ENCODE data around the gene ARID5B.

ARID5B gene

DNA sequence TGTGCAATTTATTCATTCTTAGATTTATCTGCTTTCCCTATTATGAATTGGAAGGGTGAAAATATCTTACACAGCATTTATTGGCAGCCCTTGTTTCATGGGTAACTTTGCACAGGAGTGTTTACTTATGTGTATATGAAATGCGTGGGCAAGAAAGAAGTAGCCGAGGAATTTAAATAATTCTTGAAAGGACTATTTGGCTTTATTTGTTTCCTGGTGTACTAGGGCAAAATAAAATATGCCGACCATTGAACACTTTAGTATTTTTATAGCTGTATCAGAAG lies 93.7 kb downstream of the ARID5B start:
- Histone ChIP-seq H3K36me3 (ENCODE audit: control insufficient read depth, insufficient read depth, low read length, severe bottlenecking) (peaks cover 9% of the 10 kb centered on the region), H3K4me1 (ENCODE audit: control insufficient read depth, insufficient read depth, low read length) (peaks cover 49% of the 10 kb centered on the region), H3K4me3 (ENCODE audit: low read length) (no peak overlapping the region), H3K9me3 (ENCODE audit: control insufficient read depth, low read length) (no peaks in the 10 kb centered on the region), H3K27me3 (replicated peaks; ENCODE audit: control insufficient read depth, insufficient read depth, low read length) (no peaks in the 10 kb centered on the region), H3K9ac (ENCODE audit: low read length) (peak overlapping the region; percentile 4)
- DNase-seq (ENCODE audit: low read depth), result no peak

DNA sequence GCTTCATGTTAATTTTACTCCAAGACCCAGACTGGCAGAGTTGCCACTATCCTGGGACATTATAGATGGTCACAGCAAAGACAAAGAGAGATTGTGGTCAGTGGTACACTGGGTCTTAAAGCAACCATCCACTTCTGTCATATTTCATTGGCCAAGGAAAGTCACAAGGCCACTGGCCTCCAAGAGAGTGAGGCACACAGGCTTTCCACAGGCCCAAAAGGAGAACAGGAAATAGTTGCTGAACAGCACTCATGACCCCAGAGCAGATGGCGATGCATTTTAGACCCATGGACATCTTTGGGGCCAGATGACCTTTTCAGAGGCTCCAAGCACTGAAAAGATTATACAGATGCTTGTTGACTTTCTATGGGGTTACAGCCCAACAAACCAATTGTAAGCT lies 97.4 kb downstream of the ARID5B start:
- H3K4me3 ChIP-seq (ENCODE audit: low read length), result no peak overlapping the region

DNA sequence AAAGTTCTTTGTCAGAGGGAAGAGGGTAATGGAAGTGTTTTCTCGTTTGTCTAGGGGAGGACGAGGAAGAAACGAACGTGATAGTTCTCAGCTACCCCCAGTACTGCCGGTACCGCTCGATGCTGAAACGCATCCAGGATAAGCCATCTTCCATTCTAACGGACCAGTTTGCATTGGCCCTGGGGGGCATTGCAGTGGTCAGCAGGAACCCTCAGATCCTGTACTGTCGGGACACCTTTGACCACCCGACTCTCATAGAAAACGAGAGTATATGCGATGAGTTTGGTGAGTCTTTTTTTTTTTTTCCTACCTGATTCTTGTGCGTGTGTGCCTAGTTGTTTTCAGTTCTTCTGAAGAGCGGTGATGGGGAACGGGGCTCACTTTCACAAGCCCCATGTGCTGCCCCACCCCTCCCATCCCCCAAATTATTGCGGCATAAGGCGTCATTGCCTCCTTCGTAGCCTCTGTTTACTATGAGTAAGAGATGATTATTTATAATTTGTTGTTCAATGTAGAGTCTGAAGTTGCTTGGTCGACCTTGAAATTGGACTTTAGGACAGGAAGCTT lies 98.6 kb downstream of the ARID5B start:
- no peaks in the 10 kb centered on the region for H3K27me3 ChIP-seq (replicated peaks; ENCODE audit: control insufficient read depth, insufficient read depth, low read length)
- H3K4me3 ChIP-seq (ENCODE audit: low read length), result no peak overlapping the region
- no peak for DNase-seq (ENCODE audit: low read depth)
- H3K4me1 ChIP-seq (ENCODE audit: control insufficient read depth, insufficient read depth, low read length), result peaks cover 18% of the 10 kb centered on the region
- H3K9ac ChIP-seq (ENCODE audit: low read length), result no peak overlapping the region
- no peaks in the 10 kb centered on the region for H3K9me3 ChIP-seq (ENCODE audit: control insufficient read depth, low read length)
- peaks cover 20% of the 10 kb centered on the region for H3K36me3 ChIP-seq (ENCODE audit: control insufficient read depth, insufficient read depth, low read length, severe bottlenecking)

More for the DNA sequence above, 97.4 kb downstream of the ARID5B start:
- Histone ChIP-seq H3K9me3 (ENCODE audit: control insufficient read depth, low read length) (no peaks in the 10 kb centered on the region), H3K36me3 (ENCODE audit: control insufficient read depth, insufficient read depth, low read length, severe bottlenecking) (peaks cover 20% of the 10 kb centered on the region), H3K27me3 (replicated peaks; ENCODE audit: control insufficient read depth, insufficient read depth, low read length) (no peaks in the 10 kb centered on the region), H3K9ac (ENCODE audit: low read length) (no peak overlapping the region), H3K4me1 (ENCODE audit: control insufficient read depth, insufficient read depth, low read length) (peaks cover 21% of the 10 kb centered on the region)
- DNase-seq (ENCODE audit: low read depth), result no peak

DNA sequence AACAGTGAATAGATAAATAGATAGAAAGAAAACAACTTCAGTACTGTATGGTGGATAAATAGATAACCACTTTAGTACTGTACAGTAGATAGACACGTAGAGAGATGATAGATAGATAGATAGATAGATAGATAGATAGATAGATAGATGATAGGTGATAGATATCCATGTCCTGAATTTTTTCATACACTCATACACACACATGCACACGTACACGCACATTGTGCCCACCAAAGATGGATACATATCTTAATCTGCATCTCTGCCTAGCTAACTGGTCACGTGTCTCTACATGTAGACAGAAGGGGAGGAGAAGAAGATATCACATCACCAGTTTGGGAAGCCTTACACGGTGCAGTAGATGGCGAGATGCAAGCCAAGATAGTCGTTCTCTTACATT lies 99.2 kb downstream of the ARID5B start:
- Histone ChIP-seq H3K36me3 (ENCODE audit: control insufficient read depth, insufficient read depth, low read length, severe bottlenecking) (peaks cover 20% of the 10 kb centered on the region), H3K27me3 (replicated peaks; ENCODE audit: control insufficient read depth, insufficient read depth, low read length) (no peaks in the 10 kb centered on the region), H3K9ac (ENCODE audit: low read length) (no peak overlapping the region), H3K9me3 (ENCODE audit: control insufficient read depth, low read length) (no peaks in the 10 kb centered on the region), H3K4me3 (ENCODE audit: low read length) (no peak overlapping the region), H3K4me1 (ENCODE audit: control insufficient read depth, insufficient read depth, low read length) (peaks cover 18% of the 10 kb centered on the region)
- no peak for DNase-seq (ENCODE audit: low read depth)

DNA sequence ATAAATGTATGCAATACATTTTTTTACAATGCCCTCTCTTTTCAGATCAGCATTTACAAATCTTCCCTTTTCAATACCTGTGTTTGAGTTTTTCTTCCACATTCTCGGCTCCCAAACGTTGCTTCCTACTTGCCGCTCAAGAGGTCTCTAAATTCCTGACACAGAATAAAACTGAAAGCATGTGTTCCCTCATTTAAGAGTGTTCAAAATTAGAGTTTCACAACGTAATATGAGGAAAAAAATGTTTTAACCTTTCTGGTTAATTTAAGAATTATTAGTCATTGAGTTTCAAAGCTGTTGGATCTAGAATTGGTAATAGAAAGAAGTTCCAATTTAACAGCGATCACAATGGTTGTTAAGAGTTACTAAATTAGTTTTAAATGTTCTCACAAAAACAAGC lies 100.4 kb downstream of the ARID5B start:
- H3K4me3 ChIP-seq (ENCODE audit: low read length), result no peak overlapping the region
- no peak for DNase-seq (ENCODE audit: low read depth)

DNA sequence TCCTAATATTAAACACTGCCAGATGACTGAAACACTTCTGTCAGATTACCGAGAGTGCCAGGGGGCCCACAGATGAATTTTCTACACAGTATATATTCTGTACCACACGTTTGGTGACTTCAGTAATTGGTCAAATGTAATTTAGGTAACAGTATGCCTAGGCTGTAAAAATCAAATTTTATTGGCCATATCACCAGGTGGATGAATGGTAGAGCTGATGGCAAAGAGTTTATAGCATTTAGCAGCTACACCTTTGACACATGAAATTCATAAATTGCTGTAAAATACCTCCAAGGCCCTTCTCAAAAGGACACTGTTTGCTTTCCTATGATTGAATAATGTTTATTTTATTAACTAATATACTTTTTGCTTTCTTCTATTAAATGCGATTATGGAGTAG lies 101.3 kb downstream of the ARID5B start:
- Histone ChIP-seq H3K9ac (ENCODE audit: low read length) (no peak overlapping the region), H3K27me3 (replicated peaks; ENCODE audit: control insufficient read depth, insufficient read depth, low read length) (no peaks in the 10 kb centered on the region), H3K4me1 (ENCODE audit: control insufficient read depth, insufficient read depth, low read length) (peaks cover 18% of the 10 kb centered on the region), H3K36me3 (ENCODE audit: control insufficient read depth, insufficient read depth, low read length, severe bottlenecking) (peaks cover 20% of the 10 kb centered on the region), H3K9me3 (ENCODE audit: control insufficient read depth, low read length) (no peaks in the 10 kb centered on the region), H3K4me3 (ENCODE audit: low read length) (no peak overlapping the region)
- DNase-seq (ENCODE audit: low read depth), result no peak

More for the DNA sequence above, 100.4 kb downstream of the ARID5B start:
- Histone ChIP-seq H3K4me1 (ENCODE audit: control insufficient read depth, insufficient read depth, low read length) (peaks cover 18% of the 10 kb centered on the region), H3K36me3 (ENCODE audit: control insufficient read depth, insufficient read depth, low read length, severe bottlenecking) (peaks cover 20% of the 10 kb centered on the region), H3K27me3 (replicated peaks; ENCODE audit: control insufficient read depth, insufficient read depth, low read length) (no peaks in the 10 kb centered on the region), H3K9me3 (ENCODE audit: control insufficient read depth, low read length) (no peaks in the 10 kb centered on the region), H3K9ac (ENCODE audit: low read length) (no peak overlapping the region)

DNA sequence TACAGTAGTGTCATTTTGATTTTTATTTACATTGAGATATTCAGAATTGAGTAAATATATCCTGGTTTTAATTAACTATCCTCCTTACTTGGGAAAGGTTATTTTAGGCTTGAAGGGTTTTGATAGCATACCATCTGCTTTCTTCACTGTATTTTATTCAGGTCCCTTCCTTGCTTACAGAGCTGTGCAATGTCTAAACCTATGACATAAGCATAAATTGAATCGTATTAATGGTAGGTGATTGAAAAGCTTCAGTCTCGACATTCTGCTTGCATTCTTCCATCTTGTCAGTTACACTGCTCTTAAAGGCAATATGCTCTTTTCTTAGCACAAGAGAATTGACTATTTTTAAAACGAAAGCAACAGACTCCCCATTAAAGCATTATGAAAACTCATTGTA lies 102.5 kb downstream of the ARID5B start:
- Histone ChIP-seq H3K9ac (ENCODE audit: low read length) (no peak overlapping the region), H3K4me3 (ENCODE audit: low read length) (no peak overlapping the region), H3K36me3 (ENCODE audit: control insufficient read depth, insufficient read depth, low read length, severe bottlenecking) (peaks cover 13% of the 10 kb centered on the region), H3K4me1 (ENCODE audit: control insufficient read depth, insufficient read depth, low read length) (peaks cover 20% of the 10 kb centered on the region), H3K27me3 (replicated peaks; ENCODE audit: control insufficient read depth, insufficient read depth, low read length) (no peaks in the 10 kb centered on the region), H3K9me3 (ENCODE audit: control insufficient read depth, low read length) (no peaks in the 10 kb centered on the region)
- DNase-seq (ENCODE audit: low read depth), result no peak

DNA sequence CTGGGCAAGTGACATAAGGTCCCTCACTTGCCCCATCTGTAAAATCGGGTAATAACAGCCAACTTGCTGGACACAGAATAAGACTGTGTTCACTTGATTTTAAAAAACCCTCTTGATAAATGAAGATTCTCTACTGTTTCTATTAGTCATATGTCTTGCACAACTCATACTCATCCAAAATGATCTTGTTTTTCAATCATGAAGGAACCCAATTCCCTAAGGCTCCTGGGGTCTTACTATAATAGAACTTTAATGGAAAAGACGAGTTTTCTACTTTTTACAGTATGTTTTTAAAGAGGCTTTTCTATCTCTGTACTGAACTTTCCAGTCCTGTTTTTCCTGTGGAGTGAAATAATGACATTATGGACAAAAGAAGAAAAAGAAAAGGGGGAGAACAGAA lies 103.8 kb downstream of the ARID5B start:
- no peaks in the 10 kb centered on the region for H3K27me3 ChIP-seq (replicated peaks; ENCODE audit: control insufficient read depth, insufficient read depth, low read length)
- peak overlapping the region; percentile 57 for H3K4me3 ChIP-seq (ENCODE audit: low read length)
- H3K9me3 ChIP-seq (ENCODE audit: control insufficient read depth, low read length), result no peaks in the 10 kb centered on the region
- peaks cover 32% of the 10 kb centered on the region for H3K4me1 ChIP-seq (ENCODE audit: control insufficient read depth, insufficient read depth, low read length)
- DNase-seq (ENCODE audit: low read depth), result peak; percentile 55
- H3K36me3 ChIP-seq (ENCODE audit: control insufficient read depth, insufficient read depth, low read length, severe bottlenecking), result peaks cover 10% of the 10 kb centered on the region
- peak overlapping the region; percentile 63 for H3K9ac ChIP-seq (ENCODE audit: low read length)

DNA sequence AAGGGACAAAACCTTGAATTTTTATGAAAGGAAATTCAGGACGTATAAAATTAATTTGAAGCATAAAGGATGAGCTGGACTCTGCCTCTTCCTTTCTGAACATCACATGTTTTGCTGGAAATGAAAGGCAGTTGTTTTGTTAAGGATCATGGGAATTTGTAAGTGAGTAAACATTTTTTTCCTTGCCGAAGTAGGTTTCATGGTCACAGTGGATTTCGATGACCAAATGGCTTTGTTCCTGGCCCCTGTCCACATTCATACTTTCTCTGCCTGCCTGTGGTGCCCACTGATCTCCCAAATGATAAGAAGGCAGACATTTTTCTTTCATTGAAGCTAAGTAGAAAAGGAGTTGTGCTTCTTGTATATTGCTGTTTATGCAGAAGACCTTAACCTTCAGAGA lies 104.2 kb downstream of the ARID5B start:
- Histone ChIP-seq H3K36me3 (ENCODE audit: control insufficient read depth, insufficient read depth, low read length, severe bottlenecking) (peaks cover 8% of the 10 kb centered on the region), H3K9me3 (ENCODE audit: control insufficient read depth, low read length) (no peaks in the 10 kb centered on the region), H3K4me3 (ENCODE audit: low read length) (peak overlapping the region; percentile 57), H3K9ac (ENCODE audit: low read length) (peak overlapping the region; percentile 63), H3K27me3 (replicated peaks; ENCODE audit: control insufficient read depth, insufficient read depth, low read length) (no peaks in the 10 kb centered on the region), H3K4me1 (ENCODE audit: control insufficient read depth, insufficient read depth, low read length) (peaks cover 36% of the 10 kb centered on the region)
- peak; percentile 62 for DNase-seq (ENCODE audit: low read depth)

DNA sequence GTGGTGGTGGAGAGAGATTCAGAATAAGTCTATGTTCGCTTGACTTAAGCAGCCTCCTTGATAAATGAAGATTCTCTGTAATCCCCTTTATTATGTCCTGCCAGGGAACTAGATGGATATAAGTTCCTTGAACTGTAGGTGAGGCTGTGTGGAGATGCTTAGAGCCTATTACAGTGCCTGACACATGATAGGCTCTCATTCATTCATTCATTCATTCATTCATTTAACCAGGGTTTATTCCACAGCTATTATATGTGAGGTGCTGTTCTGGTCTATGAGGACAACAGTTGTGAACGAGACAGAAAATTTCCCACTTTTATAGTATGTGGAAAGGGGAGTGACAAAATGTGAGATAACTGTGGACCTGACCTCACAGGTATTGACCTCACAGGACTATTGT lies 105.6 kb downstream of the ARID5B start:
- Histone ChIP-seq H3K36me3 (ENCODE audit: control insufficient read depth, insufficient read depth, low read length, severe bottlenecking) (no peaks in the 10 kb centered on the region), H3K4me3 (ENCODE audit: low read length) (no peak overlapping the region), H3K4me1 (ENCODE audit: control insufficient read depth, insufficient read depth, low read length) (peaks cover 40% of the 10 kb centered on the region), H3K9me3 (ENCODE audit: control insufficient read depth, low read length) (no peaks in the 10 kb centered on the region), H3K9ac (ENCODE audit: low read length) (no peak overlapping the region), H3K27me3 (replicated peaks; ENCODE audit: control insufficient read depth, insufficient read depth, low read length) (no peaks in the 10 kb centered on the region)
- DNase-seq (ENCODE audit: low read depth), result no peak

DNA sequence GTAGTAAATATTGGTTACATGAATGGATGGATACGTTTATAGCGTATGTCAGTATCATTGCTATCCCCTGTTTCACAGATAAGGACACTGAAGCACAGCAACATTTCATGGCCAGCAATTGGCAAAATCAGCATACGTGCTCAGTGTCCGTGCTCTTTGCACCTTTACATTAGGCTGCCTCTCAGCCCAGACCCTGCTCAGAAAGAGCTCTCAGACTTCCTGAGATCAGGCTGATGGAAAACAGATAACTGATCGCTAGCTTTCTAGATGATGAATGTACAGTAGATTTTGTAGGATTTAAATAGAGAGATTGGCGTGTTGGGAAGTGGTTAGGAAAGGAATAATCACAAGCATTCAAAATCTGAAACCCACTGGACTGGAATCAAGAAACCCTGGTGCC lies 106.7 kb downstream of the ARID5B start:
- peaks cover 40% of the 10 kb centered on the region for H3K4me1 ChIP-seq (ENCODE audit: control insufficient read depth, insufficient read depth, low read length)
- H3K9ac ChIP-seq (ENCODE audit: low read length), result no peak overlapping the region
- no peak overlapping the region for H3K4me3 ChIP-seq (ENCODE audit: low read length)
- H3K9me3 ChIP-seq (ENCODE audit: control insufficient read depth, low read length), result no peaks in the 10 kb centered on the region
- no peaks in the 10 kb centered on the region for H3K36me3 ChIP-seq (ENCODE audit: control insufficient read depth, insufficient read depth, low read length, severe bottlenecking)
- DNase-seq (ENCODE audit: low read depth), result no peak
- H3K27me3 ChIP-seq (replicated peaks; ENCODE audit: control insufficient read depth, insufficient read depth, low read length), result no peaks in the 10 kb centered on the region

DNA sequence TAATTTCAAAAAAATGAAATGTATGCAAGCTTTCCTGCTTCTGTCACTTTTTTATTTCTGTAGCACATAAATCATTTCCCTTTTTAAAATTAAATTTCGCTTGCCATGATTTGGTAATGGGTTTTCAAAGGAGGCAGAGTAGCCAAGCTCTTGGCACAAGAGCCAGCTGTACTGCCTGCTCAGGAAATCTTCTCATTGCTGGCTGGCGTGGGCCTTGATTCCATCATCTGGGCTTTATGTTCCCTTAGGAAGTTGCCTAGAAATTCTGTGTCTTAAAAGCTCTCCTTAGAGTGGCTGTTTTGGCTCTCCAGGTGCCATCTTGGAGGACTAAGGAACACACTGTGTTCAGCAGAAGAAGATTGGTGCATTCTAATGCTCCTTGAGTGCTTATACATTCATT lies 107.4 kb downstream of the ARID5B start:
- DNase-seq (ENCODE audit: low read depth), result no peak
- H3K9me3 ChIP-seq (ENCODE audit: control insufficient read depth, low read length), result no peaks in the 10 kb centered on the region
- no peaks in the 10 kb centered on the region for H3K36me3 ChIP-seq (ENCODE audit: control insufficient read depth, insufficient read depth, low read length, severe bottlenecking)
- H3K4me1 ChIP-seq (ENCODE audit: control insufficient read depth, insufficient read depth, low read length), result peaks cover 40% of the 10 kb centered on the region
- H3K4me3 ChIP-seq (ENCODE audit: low read length), result no peak overlapping the region
- H3K27me3 ChIP-seq (replicated peaks; ENCODE audit: control insufficient read depth, insufficient read depth, low read length), result no peaks in the 10 kb centered on the region
- H3K9ac ChIP-seq (ENCODE audit: low read length), result no peak overlapping the region

All from adipocyte (in vitro differentiated cells).